Activated CD8-positive, alpha-beta T cell treated with anti-CD3 and anti-CD28 coated beads, Interleukin-2, amount 10 ng/mL, durations not matched to agents 7 days and 5 days (primary cell): ENCODE measurements around the gene DKK3. TPM values are rescaled to one million over a fixed set of nuclear protein-coding genes. Genes with fewer than 3 reads are reported as not detected.

Experiments used
- ATAC-seq: fragments of 150-1000 bp; cut with Tn5 transposase; one replicate; pipeline ENCODE4 v1.10.0; 2021; ENCODE audit warnings: moderate library complexity
- CTCF ChIA-PET: fragments of 350-600 bp; sonication (Branson Sonifier 250); formaldehyde crosslinking; loops from one replicate; lab custom pipeline; 2021; ENCODE audit warnings: antibody characterized with exemption; lab: Charles Lee
- POLR2A ChIA-PET: fragments of 350-600 bp; sonication (Branson Sonifier 250); formaldehyde crosslinking; loops from one replicate; lab custom pipeline; 2021; ENCODE audit warnings: antibody characterized with exemption; lab: Charles Lee
- DNase-seq: peaks from one replicate; pipeline ENCODE4 v3.0.0-alpha.2; 2020
- H3K27ac Mint-ChIP-seq: one replicate; pipeline ENCODE4 v1.8.0; 2021; ENCODE audit warnings: mild to moderate bottlenecking, mixed read lengths
- H3K27me3 Mint-ChIP-seq: one replicate; pipeline ENCODE4 v1.8.0; 2021; ENCODE audit warnings: low read depth, mixed read lengths
- H3K36me3 Mint-ChIP-seq: one replicate; pipeline ENCODE4 v1.8.0; 2021; ENCODE audit warnings: low read depth, mixed read lengths
- H3K4me1 Mint-ChIP-seq: one replicate; pipeline ENCODE4 v1.8.0; 2021; ENCODE audit warnings: low read depth, mixed read lengths
- H3K4me3 Mint-ChIP-seq: one replicate; pipeline ENCODE4 v1.8.0; 2021; ENCODE audit warnings: mild to moderate bottlenecking, mixed read lengths
- H3K9me3 Mint-ChIP-seq: one replicate; pipeline ENCODE4 v1.8.0; 2022; ENCODE audit warnings: mixed read lengths; ENCODE audit not compliant: insufficient read depth
- total RNA-seq, 2 experiments: library from RNA; stranded (reverse); gene quantifications; one replicate each; pipeline ENCODE4 v1.2.3, GENCODE V29; 2021

DKK3 gene
- total RNA-seq, result under 1 TPM in 1 of 2 experiments, not detected in 1; 0.29 TPM

- CTCF ChIA-PET, result interaction anchor here (1.4 to 2.2 kb wide), 3 partner anchors 41 to 274 kb away, joined by 3 to 7 read pairs (median 4); no protein-coding TSS in a partner anchor
- Mint-ChIP-seq H3K36me3 (no peaks in the 10 kb centered on the region), H3K27ac (no peak within 1 kb of the TSS), H3K27me3 (peaks cover 75% of the 10 kb centered on the region), H3K9me3 (no peaks in the 10 kb centered on the region), H3K4me3 (peak within 1 kb of the TSS; percentile 55), H3K4me1 (peaks cover 6% of the 10 kb centered on the region)
- no peak for DNase-seq
- POLR2A ChIA-PET, result no interaction called here
- peak; percentile 60 for ATAC-seq
Measured at GRCh38 chr11:12007769-12008737, at the start of gene DKK3. DKK3 (minus strand) TSS chr11:12008626; CDS start chr11:12008582, 44 bp downstream.

- DNase-seq (no peak), ATAC-seq (no peak)
- H3K4me1 Mint-ChIP-seq, result peaks cover 13% of the 10 kb centered on the region
- no peaks in the 10 kb centered on the region for H3K36me3 Mint-ChIP-seq
- H3K4me3 Mint-ChIP-seq, result no peak overlapping the region
- POLR2A ChIA-PET, result interaction anchor here (0.8 kb wide), 1 partner anchor 224 kb away, joined by 4 read pairs; no protein-coding TSS in a partner anchor
- H3K9me3 Mint-ChIP-seq, result peaks cover 10% of the 10 kb centered on the region
- no peaks in the 10 kb centered on the region for H3K27me3 Mint-ChIP-seq
- no peak overlapping the region for H3K27ac Mint-ChIP-seq
- CTCF ChIA-PET, result interaction anchor here (1.4 to 3.7 kb wide), 4 partner anchors 9 to 224 kb away, joined by 4 to 15 read pairs (median 6); no protein-coding TSS in a partner anchor
Measured at GRCh38 chr11:12057299-12057980, 49.0 kb upstream of the DKK3 start.

GRCh38 chr11:12056119-12056518 is 47.7 kb upstream of the DKK3 start:
- ChIA-PET POLR2A (no interaction called here), CTCF (interaction anchor here (1.0 to 1.4 kb wide), 3 partner anchors 9 to 180 kb away, joined by 3 to 5 read pairs (median 4); no protein-coding TSS in a partner anchor)
- ATAC-seq, result no peak
- H3K36me3 Mint-ChIP-seq, result no peaks in the 10 kb centered on the region
- no peak for DNase-seq
- H3K27ac Mint-ChIP-seq, result no peak overlapping the region
- no peak overlapping the region for H3K4me3 Mint-ChIP-seq
- H3K9me3 Mint-ChIP-seq, result peaks cover 10% of the 10 kb centered on the region
- peaks cover 6% of the 10 kb centered on the region for H3K4me1 Mint-ChIP-seq
- no peaks in the 10 kb centered on the region for H3K27me3 Mint-ChIP-seq

- Mint-ChIP-seq H3K4me3 (no peak overlapping the region), H3K36me3 (no peaks in the 10 kb centered on the region), H3K27me3 (no peaks in the 10 kb centered on the region), H3K27ac (no peak overlapping the region), H3K4me1 (peaks cover 6% of the 10 kb centered on the region), H3K9me3 (peaks cover 10% of the 10 kb centered on the region)
- POLR2A ChIA-PET, result interaction anchor here (1.7 kb wide), 1 partner anchor 34 kb away, joined by 4 read pairs; no protein-coding TSS in a partner anchor
- ATAC-seq (no peak), DNase-seq (no peak)
- CTCF ChIA-PET, result interaction anchor here (0.7 to 13.3 kb wide), 12 partner anchors 30 to 231 kb away, joined by 3 to 401 read pairs (median 4); no protein-coding TSS in a partner anchor
Measured at GRCh38 chr11:12053606-12054361, 45.4 kb upstream of the DKK3 start.

DNA sequence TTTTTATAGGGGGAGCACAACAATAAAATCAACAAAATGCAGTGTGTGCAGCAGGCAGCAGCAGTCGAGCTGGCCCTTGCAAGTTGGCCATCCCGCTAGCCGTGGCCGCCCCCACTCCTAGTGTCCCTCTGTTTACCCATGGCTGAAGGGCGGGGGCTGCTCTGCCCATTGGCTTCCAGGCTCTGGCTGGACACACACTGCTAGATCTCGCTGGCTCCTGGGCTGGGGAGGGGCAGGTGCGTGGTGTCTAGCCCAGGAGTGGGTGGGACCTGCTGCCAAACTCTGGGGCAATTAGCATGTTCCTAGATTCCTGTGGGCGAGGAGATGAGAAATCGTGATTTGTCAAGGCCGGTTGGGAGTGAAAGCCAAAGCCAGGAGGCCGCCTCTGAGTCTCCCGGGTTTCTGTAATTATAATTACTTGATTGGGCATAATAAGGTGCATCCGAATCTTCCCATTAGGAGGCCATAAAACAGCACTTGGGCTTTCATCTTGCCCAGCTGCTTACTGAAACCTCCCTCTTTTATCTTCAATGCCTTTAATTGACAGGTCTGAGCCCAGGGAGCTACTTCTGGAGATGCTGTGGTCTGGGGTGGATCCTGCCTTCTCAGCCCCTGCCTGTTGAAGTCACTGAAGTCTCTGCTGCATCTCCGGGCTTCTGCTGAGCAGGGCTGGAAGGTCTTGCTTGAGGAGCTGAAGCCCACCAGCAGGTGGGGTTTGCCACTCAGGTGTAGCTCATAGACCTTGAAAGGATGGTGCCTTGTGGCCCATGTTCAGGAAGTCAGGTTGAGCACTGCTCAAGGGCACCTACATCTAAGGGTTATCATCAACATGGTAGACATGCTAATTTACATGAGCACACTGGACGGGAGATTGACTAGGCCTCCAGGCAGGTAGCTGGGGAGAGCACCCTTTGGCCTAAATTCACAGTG is 44.5 kb upstream of the DKK3 start:
- Mint-ChIP-seq H3K36me3 (no peaks in the 10 kb centered on the region), H3K9me3 (peaks cover 2% of the 10 kb centered on the region), H3K27me3 (no peaks in the 10 kb centered on the region), H3K27ac (peak overlapping the region; percentile 54), H3K4me3 (no peak overlapping the region), H3K4me1 (peaks cover 6% of the 10 kb centered on the region)
- CTCF ChIA-PET, result interaction anchor here (0.7 to 13.3 kb wide), 14 partner anchors 31 to 232 kb away, joined by 3 to 401 read pairs (median 4); no protein-coding TSS in a partner anchor
- POLR2A ChIA-PET, result interaction anchor here (1.7 kb wide), 1 partner anchor 35 kb away, joined by 4 read pairs; no protein-coding TSS in a partner anchor
- DNase-seq (peak; percentile 52), ATAC-seq (peak; percentile 68)

GRCh38 chr11:12051287-12051662 is 42.8 kb upstream of the DKK3 start:
- H3K9me3 Mint-ChIP-seq, result no peaks in the 10 kb centered on the region
- H3K4me3 Mint-ChIP-seq, result no peak overlapping the region
- H3K36me3 Mint-ChIP-seq, result no peaks in the 10 kb centered on the region
- no peaks in the 10 kb centered on the region for H3K27me3 Mint-ChIP-seq
- ATAC-seq (no peak), DNase-seq (no peak)
- ChIA-PET CTCF (interaction anchor here (0.6 to 13.3 kb wide), 6 partner anchors 9 to 234 kb away, joined by 3 to 401 read pairs (median 4); no protein-coding TSS in a partner anchor), POLR2A (interaction anchor here (1.1 kb wide), 1 partner anchor 186 kb away, joined by 3 read pairs; no protein-coding TSS in a partner anchor)
- H3K4me1 Mint-ChIP-seq, result peaks cover 11% of the 10 kb centered on the region
- no peak overlapping the region for H3K27ac Mint-ChIP-seq

DNA sequence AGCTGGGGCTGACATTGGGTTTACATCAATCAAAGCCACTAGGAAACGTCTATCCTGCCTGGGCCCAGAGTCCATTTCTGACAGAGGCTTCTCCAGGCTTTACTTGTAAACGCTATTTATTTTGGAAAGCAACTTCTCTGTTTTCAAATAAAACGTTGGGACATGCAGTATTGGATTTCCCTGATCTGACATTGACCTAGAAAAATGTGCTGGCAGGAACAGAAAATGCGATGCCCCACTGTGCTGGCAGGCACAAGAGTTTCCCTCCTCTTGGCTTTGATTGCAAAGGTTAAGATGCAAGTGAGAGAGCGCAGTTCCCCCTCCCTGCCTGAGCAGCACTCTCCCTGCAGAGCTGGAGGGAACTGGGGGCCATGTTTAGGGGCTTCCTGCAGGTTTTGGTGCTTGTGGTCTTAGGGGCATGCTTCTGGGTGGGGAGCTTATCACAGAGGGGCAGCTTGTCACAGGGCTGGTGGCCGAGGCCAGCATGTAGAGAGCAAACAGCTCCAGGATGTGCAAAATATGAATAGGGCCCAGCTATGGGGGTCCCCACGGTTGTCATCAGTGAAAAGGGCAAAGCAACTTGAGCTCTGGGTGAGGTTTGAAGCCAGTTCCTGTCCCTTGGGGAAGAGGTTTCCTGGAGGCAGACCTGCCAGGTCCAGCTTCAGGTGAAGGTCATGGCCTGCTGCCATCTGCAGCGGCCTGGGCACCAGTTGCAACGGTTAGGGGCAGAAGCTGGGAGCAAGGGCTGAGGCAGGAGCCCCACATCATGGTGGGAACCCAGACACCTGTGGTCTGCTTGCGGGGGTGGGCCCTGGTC is 42.3 kb upstream of the DKK3 start:
- Mint-ChIP-seq H3K4me3 (no peak overlapping the region), H3K27me3 (peaks cover 3% of the 10 kb centered on the region), H3K36me3 (no peaks in the 10 kb centered on the region), H3K9me3 (no peaks in the 10 kb centered on the region), H3K4me1 (peaks cover 11% of the 10 kb centered on the region), H3K27ac (no peak overlapping the region)
- POLR2A ChIA-PET, result interaction anchor here (1.1 kb wide), 1 partner anchor 186 kb away, joined by 3 read pairs; no protein-coding TSS in a partner anchor
- ATAC-seq (no peak), DNase-seq (no peak)
- CTCF ChIA-PET, result interaction anchor here (0.6 to 13.3 kb wide), 5 partner anchors 9 to 234 kb away, joined by 3 to 401 read pairs (median 6); no protein-coding TSS in a partner anchor

DNA sequence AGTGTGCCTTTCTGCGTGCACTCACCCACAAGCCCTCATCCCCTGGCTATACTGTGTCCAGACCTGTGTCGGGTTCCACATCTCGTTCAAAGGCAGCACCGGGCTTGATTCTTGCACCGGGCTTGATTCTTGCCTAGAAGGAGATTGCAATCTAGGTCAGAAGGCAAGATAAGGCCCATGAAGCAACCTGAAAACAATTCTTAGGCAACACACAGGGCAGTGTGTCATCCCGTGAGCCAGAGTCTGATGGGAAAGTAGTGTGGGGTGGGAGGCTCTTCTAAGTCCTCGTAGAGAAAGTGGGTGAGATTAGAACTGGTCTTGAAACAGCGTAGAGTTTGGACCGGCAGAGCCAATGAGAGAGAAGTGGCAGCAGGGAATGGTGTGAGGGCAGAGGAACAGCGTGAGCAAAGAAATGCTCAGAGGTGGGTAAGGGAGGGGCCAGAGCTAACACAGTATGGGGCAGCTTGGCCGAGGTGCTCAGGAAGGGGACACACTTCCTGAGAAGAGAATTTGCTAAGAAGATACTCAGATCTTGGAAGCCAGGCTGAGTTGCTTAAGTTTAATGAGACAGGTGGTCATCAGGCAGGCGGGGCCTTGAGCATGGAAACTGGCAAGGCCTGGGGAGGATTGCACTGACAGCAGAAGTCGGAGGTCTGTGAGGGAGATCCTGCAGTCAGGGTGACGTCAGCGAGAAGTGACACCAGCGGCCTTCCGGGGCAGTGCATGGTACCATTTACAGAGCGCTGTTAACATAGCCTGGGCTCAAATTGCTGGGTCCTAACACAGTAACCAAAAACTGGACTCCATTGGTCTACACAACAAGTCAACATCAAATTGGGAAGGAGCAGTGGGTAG is 40.7 kb upstream of the DKK3 start:
- ATAC-seq (no peak), DNase-seq (no peak)
- ChIA-PET POLR2A (no interaction called here), CTCF (interaction anchor here (0.6 to 13.3 kb wide), 5 partner anchors 10 to 236 kb away, joined by 3 to 401 read pairs (median 15); no protein-coding TSS in a partner anchor)
- Mint-ChIP-seq H3K9me3 (no peaks in the 10 kb centered on the region), H3K4me1 (peaks cover 14% of the 10 kb centered on the region), H3K27ac (peak overlapping the region; percentile 7), H3K36me3 (no peaks in the 10 kb centered on the region), H3K4me3 (no peak overlapping the region), H3K27me3 (peaks cover 3% of the 10 kb centered on the region)
